HG02943 (cell line): Measurements from ENCODE around the gene PYCR2.
A peak's percentile ranks its signal among the peaks of the same experiment; 100 is the strongest.
"Not testable (repeated sequence)": the region's sequence is repeated elsewhere in the genome, so short reads cannot be mapped to it uniquely, and the experiment has no call there.

Experiments used
- ATAC-seq: cut with Tn5 transposase; IDR thresholded peaks from one replicate; pipeline ENCODE4 v1.9.1; 2021; ENCODE audit warnings: mild to moderate bottlenecking, low read depth, moderate library complexity; ENCODE audit not compliant: unreplicated experiment

PYCR2 gene

GRCh38 chr1:225923692-225924555 is at the start of gene PYCR2:
PYCR2 (minus strand) TSS chr1:225924250; CDS start chr1:225924110, 140 bp downstream.
- peak; percentile 98 for ATAC-seq

- ATAC-seq, result no peak
Observed at GRCh38 chr1:225973158-225973557, 49.1 kb upstream of the PYCR2 start.

GRCh38 chr1:225972344-225973152 is 48.5 kb upstream of the PYCR2 start:
- ATAC-seq, result no peak

- ATAC-seq, result not testable (repeated sequence)
Observed at GRCh38 chr1:225970592-225971157, 46.6 kb upstream of the PYCR2 start.

- not testable (repeated sequence) for ATAC-seq
Observed at GRCh38 chr1:225969751-225970150, 45.7 kb upstream of the PYCR2 start.

GRCh38 chr1:225965231-225965630 is 41.2 kb upstream of the PYCR2 start:
- no peak for ATAC-seq

GRCh38 chr1:225963735-225964530 is 39.9 kb upstream of the PYCR2 start:
- ATAC-seq, result no peak

GRCh38 chr1:225962440-225962975 is 38.5 kb upstream of the PYCR2 start:
- no peak for ATAC-seq

GRCh38 chr1:225961659-225962439 is 37.8 kb upstream of the PYCR2 start:
- no peak for ATAC-seq

- no peak for ATAC-seq
Observed at GRCh38 chr1:225958041-225958440, 34.0 kb upstream of the PYCR2 start.

GRCh38 chr1:225954753-225955152 is 30.7 kb upstream of the PYCR2 start:
- ATAC-seq, result no peak

- ATAC-seq, result no peak
Observed at GRCh38 chr1:225953315-225953714, 29.3 kb upstream of the PYCR2 start.

GRCh38 chr1:225950905-225951497 is 27.0 kb upstream of the PYCR2 start:
- ATAC-seq, result no peak

- ATAC-seq, result no peak
Observed at GRCh38 chr1:225949041-225949440, 25.0 kb upstream of the PYCR2 start.

GRCh38 chr1:225946803-225947202 is 22.8 kb upstream of the PYCR2 start:
- no peak for ATAC-seq

GRCh38 chr1:225946082-225946620 is 22.1 kb upstream of the PYCR2 start:
- ATAC-seq, result no peak

GRCh38 chr1:225945564-225945963 is 21.5 kb upstream of the PYCR2 start:
- no peak for ATAC-seq

GRCh38 chr1:225944951-225945350 is 20.9 kb upstream of the PYCR2 start:
- peak; percentile 50 for ATAC-seq

GRCh38 chr1:225944387-225944786 is 20.3 kb upstream of the PYCR2 start:
- no peak for ATAC-seq
